Parathyroid adenoma (tissue), 2 donors: ENCODE measurements around the gene PRDM10.
"Not testable (repeated sequence)": the region's sequence is repeated elsewhere in the genome, so short reads cannot be mapped to it uniquely, and the experiment has no call there.

Source experiments
- H2AFZ ChIP-seq: fragments of 300-600 bp; sonication (generic); one replicate; pipeline ENCODE4 v1.7.0; 2017; ENCODE audit warnings: antibody characterized with exemption, mild to moderate bottlenecking
- H3K27ac ChIP-seq: fragments of 300-600 bp; sonication (generic); one replicate; pipeline ENCODE4 v1.7.0; 2017
- H3K27me3 ChIP-seq: fragments of 300-600 bp; sonication (generic); one replicate; pipeline ENCODE4 v1.7.0; 2017; ENCODE audit warnings: low read length; ENCODE audit not compliant: control insufficient read depth, insufficient read depth
- H3K36me3 ChIP-seq: fragments of 300-600 bp; sonication (generic); one replicate; pipeline ENCODE4 v1.7.0; 2017; ENCODE audit warnings: low read length; ENCODE audit not compliant: control insufficient read depth, insufficient read depth
- H3K4me1 ChIP-seq: fragments of 300-600 bp; sonication (generic); one replicate; pipeline ENCODE4 v1.7.0; 2017; ENCODE audit warnings: control low read depth
- H3K4me2 ChIP-seq: fragments of 300-600 bp; sonication (generic); one replicate; pipeline ENCODE4 v1.7.0; 2017; ENCODE audit warnings: low read length
- H3K4me3 ChIP-seq: fragments of 300-600 bp; sonication (generic); one replicate; pipeline ENCODE4 v1.7.0; 2017; ENCODE audit warnings: low read depth, low read length
- H3K79me2 ChIP-seq: fragments of 300-600 bp; sonication (generic); one replicate; pipeline ENCODE4 v1.7.0; 2017; ENCODE audit warnings: control low read depth
- H3K9ac ChIP-seq: fragments of 300-600 bp; sonication (generic); one replicate; pipeline ENCODE4 v1.7.0; 2017; ENCODE audit warnings: mild to moderate bottlenecking
- H3K9me3 ChIP-seq: fragments of 300-600 bp; sonication (generic); one replicate; pipeline ENCODE4 v1.7.0; 2017; ENCODE audit warnings: low read length; ENCODE audit not compliant: control insufficient read depth
- CTCF ChIP-seq: fragments of 300-600 bp; sonication (generic); IDR thresholded peaks from one replicate; pipeline ENCODE4 v1.7.0; 2017; ENCODE audit warnings: antibody characterized with exemption, mild to moderate bottlenecking
- donor health status: primary hyperparathyroidism.

Gene PRDM10

DNA sequence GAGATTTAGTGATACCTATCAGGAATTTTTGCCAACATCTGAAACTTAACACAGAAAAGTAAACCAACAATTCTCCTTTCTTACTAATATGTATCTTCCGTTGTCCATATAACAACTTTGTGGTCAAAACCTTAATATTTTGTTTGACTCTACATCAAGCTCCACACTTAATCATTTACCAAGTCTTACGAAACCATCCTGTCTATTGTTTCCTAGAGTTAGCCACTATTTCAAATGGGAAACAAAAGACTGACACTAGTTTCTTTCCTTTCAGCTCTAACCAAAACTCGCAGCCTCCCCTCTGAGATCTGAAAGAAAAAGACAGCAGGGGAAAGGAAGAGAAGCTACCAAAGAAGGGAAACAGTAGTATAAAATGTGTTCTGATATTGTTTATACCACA, 26.5 kb upstream of the PRDM10 start:
- Histone ChIP-seq H3K79me2 (no peaks in the 10 kb centered on the region), H3K9me3 (no peaks in the 10 kb centered on the region), H3K27ac (no peak overlapping the region), H3K4me1 (no peaks in the 10 kb centered on the region), H3K9ac (no peak overlapping the region), H3K27me3 (no peaks in the 10 kb centered on the region), H3K4me2 (no peak overlapping the region), H3K36me3 (no peaks in the 10 kb centered on the region), H3K4me3 (no peak overlapping the region), H2AFZ (no peak overlapping the region)
- TF ChIP-seq CTCF: no peak

DNA sequence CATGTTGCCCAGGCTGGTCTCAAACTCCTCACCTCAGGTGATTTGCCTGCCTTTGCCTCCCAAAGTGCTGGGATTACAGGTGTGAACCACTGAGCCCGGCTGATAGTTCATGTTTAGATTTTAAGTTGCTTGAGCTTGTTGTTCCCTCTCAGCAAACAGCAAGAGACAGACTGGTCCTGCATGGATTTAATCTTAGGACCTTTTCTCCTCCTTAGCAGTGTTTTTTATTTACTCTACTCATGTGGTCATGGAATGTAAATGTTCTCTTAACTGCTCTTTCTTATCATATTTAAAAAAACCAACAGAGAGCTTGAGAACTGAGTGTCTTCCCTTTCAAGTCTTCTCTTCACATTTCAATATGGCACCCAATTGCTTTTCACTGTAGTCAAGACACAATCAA, 22.7 kb upstream of the PRDM10 start:
- no peak overlapping the region for H3K4me3 ChIP-seq
- TF ChIP-seq CTCF: no peak

DNA sequence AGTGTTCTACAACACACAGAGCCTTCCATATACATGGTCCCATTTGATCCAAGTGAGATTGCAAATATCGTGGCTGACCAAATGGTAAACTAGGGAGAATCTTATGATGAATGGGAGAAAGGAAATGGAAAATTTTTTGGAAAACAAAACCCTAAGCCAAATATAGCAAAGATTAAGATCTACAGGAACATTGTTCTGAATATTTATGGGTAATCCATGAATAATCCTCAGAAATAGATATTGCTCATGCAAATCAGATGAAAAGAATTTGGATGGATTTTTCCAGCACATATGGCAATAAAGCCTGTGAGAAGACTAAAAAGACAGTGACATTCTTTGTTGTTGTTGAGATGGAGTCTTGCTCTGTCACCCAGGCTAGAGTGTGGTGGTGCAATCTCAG, 21.7 kb upstream of the PRDM10 start:
- Histone ChIP-seq H3K4me3 (no peak overlapping the region), H3K4me2 (no peak overlapping the region), H3K4me1 (no peaks in the 10 kb centered on the region), H3K9me3 (no peaks in the 10 kb centered on the region), H2AFZ (no peak overlapping the region), H3K27me3 (no peaks in the 10 kb centered on the region), H3K36me3 (no peaks in the 10 kb centered on the region), H3K79me2 (no peaks in the 10 kb centered on the region), H3K9ac (no peak overlapping the region), H3K27ac (no peak overlapping the region)
- no peak for TF ChIP-seq CTCF

More for the DNA sequence above, 22.7 kb upstream of the PRDM10 start:
- H3K9me3 ChIP-seq: no peaks in the 10 kb centered on the region
- no peaks in the 10 kb centered on the region for H3K4me1 ChIP-seq
- H3K4me2 ChIP-seq: no peak overlapping the region
- H3K79me2 ChIP-seq: no peaks in the 10 kb centered on the region
- no peak overlapping the region for H3K27ac ChIP-seq
- no peak overlapping the region for H2AFZ ChIP-seq
- no peaks in the 10 kb centered on the region for H3K36me3 ChIP-seq
- H3K9ac ChIP-seq: no peak overlapping the region
- no peaks in the 10 kb centered on the region for H3K27me3 ChIP-seq

DNA sequence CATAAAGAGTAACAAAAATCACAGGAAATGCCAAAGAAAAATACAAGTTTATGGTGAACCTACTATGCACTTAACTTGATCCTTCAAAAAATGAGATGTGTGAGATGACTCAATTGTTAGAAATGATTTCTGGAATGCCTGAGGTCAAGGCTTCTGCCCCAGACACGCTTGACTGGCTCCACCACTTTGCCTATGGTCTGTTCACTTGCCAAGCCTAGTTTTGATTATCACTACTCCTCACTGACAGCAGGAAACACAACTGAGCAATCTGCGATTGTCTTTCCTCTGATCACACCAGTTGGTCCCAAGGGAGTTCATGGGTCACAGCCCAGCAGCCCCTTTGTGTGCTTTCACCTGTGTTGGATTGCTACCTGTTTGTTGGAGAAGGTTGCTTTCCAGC, 20.6 kb upstream of the PRDM10 start:
- TF ChIP-seq CTCF: no peak
- Histone ChIP-seq H3K79me2 (no peaks in the 10 kb centered on the region), H2AFZ (no peak overlapping the region), H3K9me3 (no peaks in the 10 kb centered on the region), H3K9ac (no peak overlapping the region), H3K27me3 (no peaks in the 10 kb centered on the region), H3K36me3 (no peaks in the 10 kb centered on the region), H3K27ac (no peak overlapping the region), H3K4me3 (no peak overlapping the region), H3K4me2 (no peak overlapping the region), H3K4me1 (no peaks in the 10 kb centered on the region)

DNA sequence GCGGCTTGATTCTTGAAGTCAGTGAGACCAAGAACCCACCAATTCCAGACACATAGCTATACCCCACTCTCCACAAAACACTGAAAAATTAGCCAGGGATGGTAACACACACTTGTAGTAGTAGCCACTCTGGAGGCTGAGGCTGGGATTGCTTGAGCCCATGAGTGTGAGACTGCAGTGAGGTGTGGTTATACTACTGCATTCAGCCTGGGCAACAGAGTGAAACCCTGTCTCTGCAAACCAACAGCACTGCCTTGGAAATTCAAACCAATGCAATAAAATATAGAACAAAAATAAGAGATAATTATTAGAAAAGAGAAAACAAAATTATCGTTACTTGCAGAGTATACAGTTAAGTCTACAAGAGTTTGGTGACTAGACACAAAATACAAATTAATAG, 20.2 kb upstream of the PRDM10 start:
- no peak overlapping the region for H3K4me2 ChIP-seq
- no peaks in the 10 kb centered on the region for H3K79me2 ChIP-seq
- H3K9me3 ChIP-seq: no peaks in the 10 kb centered on the region
- no peaks in the 10 kb centered on the region for H3K36me3 ChIP-seq
- H2AFZ ChIP-seq: no peak overlapping the region
- H3K27ac ChIP-seq: no peak overlapping the region
- H3K9ac ChIP-seq: no peak overlapping the region
- no peak overlapping the region for H3K4me3 ChIP-seq
- no peaks in the 10 kb centered on the region for H3K4me1 ChIP-seq
- TF ChIP-seq CTCF: no peak
- no peaks in the 10 kb centered on the region for H3K27me3 ChIP-seq

GRCh38 chr11:130021606-130022005, 19.0 kb upstream of the PRDM10 start:
- not testable (repeated sequence) for H3K27me3 ChIP-seq, H2AFZ ChIP-seq, H3K4me3 ChIP-seq, H3K79me2 ChIP-seq, H3K36me3 ChIP-seq, H3K4me1 ChIP-seq, H3K9ac ChIP-seq, H3K4me2 ChIP-seq, H3K9me3 ChIP-seq, H3K27ac ChIP-seq
